ENCODE measurements around the gene MRPS11. TPM values are rescaled to one million over a fixed set of nuclear protein-coding genes. Genes with fewer than 3 reads are reported as not detected.

Gene MRPS11
- total RNA-seq, 1 donor: 28.8 TPM

DNA sequence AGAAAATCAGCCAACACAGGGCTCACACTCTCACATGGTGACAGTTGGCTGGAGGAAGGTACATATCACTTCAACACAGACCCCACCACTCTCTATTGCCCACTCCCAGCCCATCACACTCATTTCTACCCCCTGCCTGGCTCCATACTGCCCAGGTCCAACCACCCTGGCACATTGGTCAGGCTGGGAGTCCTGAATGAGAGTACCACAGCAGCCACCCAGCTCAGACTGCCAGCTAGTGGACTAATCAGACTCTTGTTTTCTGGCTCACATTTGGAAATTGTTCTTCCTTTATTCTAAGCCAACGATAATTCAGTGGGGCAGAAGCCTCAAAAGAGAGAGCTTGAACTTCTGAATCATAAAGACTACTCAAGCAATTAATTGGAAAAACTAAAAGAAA, 20.3 kb upstream of the MRPS11 start:
- peak; percentile 7 for DNase-seq (ENCODE audit: low read depth)

GRCh38 chr15:88447741-88448140, 19.8 kb upstream of the MRPS11 start:
- no peak overlapping the region for H3K4me3 ChIP-seq (ENCODE audit: low read depth, low read length)
- TF ChIP-seq, protein P1, sequence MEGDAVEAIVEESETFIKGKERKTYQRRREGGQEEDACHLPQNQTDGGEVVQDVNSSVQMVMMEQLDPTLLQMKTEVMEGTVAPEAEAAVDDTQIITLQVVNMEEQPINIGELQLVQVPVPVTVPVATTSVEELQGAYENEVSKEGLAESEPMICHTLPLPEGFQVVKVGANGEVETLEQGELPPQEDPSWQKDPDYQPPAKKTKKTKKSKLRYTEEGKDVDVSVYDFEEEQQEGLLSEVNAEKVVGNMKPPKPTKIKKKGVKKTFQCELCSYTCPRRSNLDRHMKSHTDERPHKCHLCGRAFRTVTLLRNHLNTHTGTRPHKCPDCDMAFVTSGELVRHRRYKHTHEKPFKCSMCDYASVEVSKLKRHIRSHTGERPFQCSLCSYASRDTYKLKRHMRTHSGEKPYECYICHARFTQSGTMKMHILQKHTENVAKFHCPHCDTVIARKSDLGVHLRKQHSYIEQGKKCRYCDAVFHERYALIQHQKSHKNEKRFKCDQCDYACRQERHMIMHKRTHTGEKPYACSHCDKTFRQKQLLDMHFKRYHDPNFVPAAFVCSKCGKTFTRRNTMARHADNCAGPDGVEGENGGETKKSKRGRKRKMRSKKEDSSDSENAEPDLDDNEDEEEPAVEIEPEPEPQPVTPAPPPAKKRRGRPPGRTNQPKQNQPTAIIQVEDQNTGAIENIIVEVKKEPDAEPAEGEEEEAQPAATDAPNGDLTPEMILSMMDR (IDR thresholded peaks at IDR 0.05; ENCODE audit: insufficient read depth, low read length): no peak
- no peak for DNase-seq (ENCODE audit: low read depth)

More for the DNA sequence above, 20.3 kb upstream of the MRPS11 start:
- TF ChIP-seq, protein P1 (IDR thresholded peaks at IDR 0.05; ENCODE audit: insufficient read depth, low read length): no peak
- no peak overlapping the region for H3K4me3 ChIP-seq (ENCODE audit: low read depth, low read length)

- TF ChIP-seq, protein P1 (IDR thresholded peaks at IDR 0.05; ENCODE audit: insufficient read depth, low read length): no peak
- no peak for DNase-seq (ENCODE audit: low read depth)
- no peak overlapping the region for H3K4me3 ChIP-seq (ENCODE audit: low read depth, low read length)
These were observed 18.5 kb upstream of the MRPS11 start for GRCh38 chr15:88448991-88449461.

DNA sequence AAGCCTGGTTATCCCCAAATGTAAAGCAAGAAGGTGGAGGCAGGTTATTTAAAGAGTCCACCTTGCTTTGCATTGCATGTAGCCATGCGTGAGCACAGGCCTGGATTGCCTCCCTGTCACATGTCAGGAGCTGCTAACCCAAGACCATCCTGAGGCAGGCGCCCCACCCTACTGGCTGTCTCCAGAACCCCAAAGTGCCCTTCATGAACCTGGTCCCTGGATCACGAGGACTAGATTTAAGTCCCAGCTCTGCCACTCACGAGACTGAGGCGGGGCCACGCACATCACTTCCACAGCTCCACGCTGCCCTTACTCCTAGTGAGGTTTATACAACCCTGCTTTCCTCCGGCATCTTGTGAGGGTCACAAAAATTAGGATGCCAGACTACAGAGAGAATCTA, 17.9 kb upstream of the MRPS11 start:
- TF ChIP-seq, protein P1 (IDR thresholded peaks at IDR 0.05; ENCODE audit: insufficient read depth, low read length): no peak
- no peak for DNase-seq (ENCODE audit: low read depth)
- no peak overlapping the region for H3K4me3 ChIP-seq (ENCODE audit: low read depth, low read length)

- TF ChIP-seq, protein P1 (IDR thresholded peaks at IDR 0.05; ENCODE audit: insufficient read depth, low read length): peak; percentile 91
- H3K4me3 ChIP-seq (ENCODE audit: low read depth, low read length): peak overlapping the region; percentile 5
- DNase-seq (ENCODE audit: low read depth): peak; percentile 82
These were observed 17.2 kb upstream of the MRPS11 start for GRCh38 chr15:88450125-88450798.

GRCh38 chr15:88453651-88454050, 13.9 kb upstream of the MRPS11 start:
- DNase-seq (ENCODE audit: low read depth): no peak
- TF ChIP-seq, protein P1 (IDR thresholded peaks at IDR 0.05; ENCODE audit: insufficient read depth, low read length): no peak
- no peak overlapping the region for H3K4me3 ChIP-seq (ENCODE audit: low read depth, low read length)

DNA sequence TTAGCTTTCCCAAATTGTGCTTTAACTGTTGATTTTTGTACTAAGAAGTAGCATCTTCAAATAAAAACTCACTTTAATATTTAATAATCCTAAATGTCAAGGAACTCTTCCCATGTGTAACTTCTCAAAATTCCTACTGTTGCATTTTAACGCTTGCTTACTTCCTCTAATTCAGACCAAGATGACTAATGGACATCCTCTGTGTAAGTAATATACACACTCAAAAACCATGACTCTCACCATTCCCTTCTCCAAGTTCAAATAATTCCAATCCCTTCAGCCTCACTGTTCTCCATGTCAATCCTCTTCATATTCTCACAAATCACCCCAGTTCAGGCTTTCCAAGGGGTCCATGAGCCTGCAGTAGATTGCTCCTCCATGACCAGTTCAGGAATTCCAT, 13.3 kb upstream of the MRPS11 start:
- TF ChIP-seq, protein P1 (IDR thresholded peaks at IDR 0.05; ENCODE audit: insufficient read depth, low read length): no peak
- no peak overlapping the region for H3K4me3 ChIP-seq (ENCODE audit: low read depth, low read length)
- DNase-seq (ENCODE audit: low read depth): peak; percentile 35

All from fibroblast of the aortic adventitia (primary cell).